AG04450 (cell line): ENCODE results near the gene PKP1. TPM values are rescaled to one million over a fixed set of nuclear protein-coding genes. Genes with fewer than 3 reads are reported as not detected.

Experiments
- CTCF ChIA-PET: fragments of 300-600, 350-600 bp; formaldehyde crosslinking; extraction: SDS; loops from one replicate; lab custom pipeline; 2022; ENCODE audit warnings: antibody characterized with exemption, inconsistent platforms; lab: Charles Lee
- POLR2A ChIA-PET: fragments of 350-600 bp; formaldehyde crosslinking; extraction: SDS; loops from one replicate; lab custom pipeline; 2021; ENCODE audit warnings: antibody characterized with exemption, inconsistent platforms; lab: Yijun Ruan, JAX
- DNase-seq: peaks from one replicate; pipeline ENCODE4 v3.0.0-alpha.2; 2011; ENCODE audit warnings: low read depth, low spot score
- H3K27ac ChIP-seq: one replicate; pipeline ENCODE4 v1.5.1; 2012; ENCODE audit warnings: low read depth, low read length, control low read depth
- H3K27me3 ChIP-seq: one replicate; pipeline ENCODE4 v1.6.0; 2012; ENCODE audit warnings: low read length; ENCODE audit not compliant: control insufficient read depth, insufficient read depth
- H3K4me3 ChIP-seq: 2 replicates; pipeline ENCODE4 v1.5.1; 2011; ENCODE audit warnings: mild to moderate bottlenecking, low read depth, low read length, control low read depth
- H3K9me3 ChIP-seq: 2 replicates; pipeline ENCODE4 v1.5.1; 2012; ENCODE audit warnings: low read length; ENCODE audit not compliant: control insufficient read depth, insufficient read depth
- CTCF ChIP-seq: IDR thresholded peaks from 2 replicates; pipeline ENCODE4 v1.5.1; 2011; ENCODE audit warnings: low read depth, low read length, control low read depth, inconsistent platforms
- polyA plus RNA-seq: library from polyadenylated mRNA; depleted of rRNA; stranded (reverse); fragments of >200 nt; gene quantifications from 2 replicates; pipeline ENCODE4 v1.2.3, GENCODE V29; 2011

Gene PKP1
- polyA plus RNA-seq, 1 experiment: 0.04 TPM

- POLR2A ChIA-PET: no interaction called here
- no peaks in the 10 kb centered on the region for H3K27me3 ChIP-seq
- CTCF ChIA-PET: interaction anchor here (0.5 to 1.6 kb wide), 4 partner anchors 86 to 289 kb away, joined by 4 to 6 read pairs (median 5); no protein-coding TSS in a partner anchor
- no peak overlapping the region for H3K27ac ChIP-seq
- no peak for DNase-seq
- H3K4me3 ChIP-seq: no peak overlapping the region
- H3K9me3 ChIP-seq: peaks cover 3% of the 10 kb centered on the region; the same call in 1 of the 2 replicates
- no peak for TF ChIP-seq CTCF
These were observed 22.5 kb upstream of the PKP1 start for GRCh38 chr1:201260648-201261311.

GRCh38 chr1:201261771-201262547 lies 21.3 kb upstream of the PKP1 start:
- ChIA-PET POLR2A (interaction anchor here (0.7 kb wide), 1 partner anchor 92 kb away, joined by 3 read pairs; no protein-coding TSS in a partner anchor), CTCF (interaction anchor here (0.6 to 1.8 kb wide), 4 partner anchors 8 to 290 kb away, joined by 3 to 10 read pairs (median 4); no protein-coding TSS in a partner anchor)
- H3K9me3 ChIP-seq: peaks cover 3% of the 10 kb centered on the region; the same call in 1 of the 2 replicates
- H3K27ac ChIP-seq: no peak overlapping the region
- H3K27me3 ChIP-seq: no peaks in the 10 kb centered on the region
- no peak for DNase-seq
- TF ChIP-seq CTCF: no peak
- H3K4me3 ChIP-seq: no peak overlapping the region

DNA sequence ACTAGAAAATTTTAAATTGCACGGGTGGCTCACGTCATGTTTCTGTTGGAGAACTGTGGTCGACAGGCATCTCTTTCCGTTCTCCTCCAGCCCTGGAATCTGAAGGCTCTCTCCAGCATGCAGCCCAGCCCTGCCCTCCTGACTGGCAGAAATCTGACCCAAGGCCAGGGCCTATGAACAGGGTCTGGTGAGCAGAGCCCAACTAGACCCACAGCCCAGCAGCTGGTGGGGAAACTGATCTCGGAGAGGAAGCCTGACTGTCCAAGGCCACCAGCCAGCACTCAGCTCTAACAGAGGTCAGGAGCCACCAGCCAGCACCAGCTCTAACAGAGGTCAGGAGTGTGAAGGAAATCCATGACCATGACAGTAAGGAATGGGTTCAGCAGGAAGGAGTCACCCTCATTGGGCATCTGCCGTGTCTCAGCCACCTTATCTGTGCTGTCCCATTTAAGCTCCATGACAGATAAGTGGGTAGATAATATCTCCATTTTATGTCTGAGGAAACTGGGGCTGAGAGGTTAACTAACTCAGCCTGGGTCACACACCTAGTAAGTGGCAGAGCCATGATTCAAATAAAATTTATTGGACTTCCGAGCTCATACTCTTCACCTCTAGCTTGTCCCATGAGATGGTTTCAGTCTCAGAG lies 20.2 kb upstream of the PKP1 start:
- CTCF ChIA-PET: interaction anchor here (1.7 to 1.8 kb wide), 2 partner anchors 9 to 84 kb away, joined by 8 to 10 read pairs; no protein-coding TSS in a partner anchor
- Histone ChIP-seq H3K4me3 (no peak overlapping the region), H3K27me3 (no peaks in the 10 kb centered on the region), H3K9me3 (peaks cover 3% of the 10 kb centered on the region; the same call in 1 of the 2 replicates), H3K27ac (no peak overlapping the region)
- no peak for DNase-seq
- TF ChIP-seq CTCF: no peak
- POLR2A ChIA-PET: no interaction called here

GRCh38 chr1:201264072-201264471 lies 19.2 kb upstream of the PKP1 start:
- DNase-seq: no peak
- Histone ChIP-seq H3K9me3 (no peaks in the 10 kb centered on the region; the same call in 1 of the 2 replicates), H3K27ac (no peak overlapping the region), H3K27me3 (no peaks in the 10 kb centered on the region), H3K4me3 (no peak overlapping the region)
- CTCF ChIA-PET: interaction anchor here (1.7 to 1.8 kb wide), 2 partner anchors 10 to 83 kb away, joined by 8 to 10 read pairs; no protein-coding TSS in a partner anchor
- POLR2A ChIA-PET: no interaction called here
- no peak for TF ChIP-seq CTCF
